H1 (cell line): ENCODE measurements around the gene TSPAN1. TPM values are rescaled to one million over a fixed set of nuclear protein-coding genes. Genes with fewer than 3 reads are reported as not detected.

Source experiments
- ATF2 ChIP-seq: IDR thresholded peaks from 2 replicates; pipeline ENCODE4 v1.6.1; 2012; ENCODE audit warnings: low read length, inconsistent platforms
- BACH1 ChIP-seq: IDR thresholded peaks from 2 replicates; pipeline ENCODE4 v1.6.1; 2012; ENCODE audit warnings: low read length, improper control_type of control experiment
- EGR1 ChIP-seq: IDR thresholded peaks from 2 replicates; pipeline ENCODE4 v1.6.1; 2011; ENCODE audit warnings: low read depth, low read length, borderline replicate concordance
- FOSL1 ChIP-seq: IDR thresholded peaks from 2 replicates; pipeline ENCODE4 v1.6.1; 2011; ENCODE audit warnings: mild to moderate bottlenecking, low read depth, low read length, moderate library complexity; ENCODE audit not compliant: insufficient read depth
- HDAC6 ChIP-seq: IDR thresholded peaks from one replicate; pipeline ENCODE4 v1.7.1; 2012; ENCODE audit warnings: low read depth, mild to moderate bottlenecking, inconsistent platforms, low read length, moderate library complexity
- NRF1 ChIP-seq: IDR thresholded peaks from 2 replicates; pipeline ENCODE4 v1.6.1; 2011; ENCODE audit warnings: mild to moderate bottlenecking, low read depth, low read length, improper control_type of control experiment
- PHF8 ChIP-seq: fragments of 200-600 bp; sonication (generic); conservative IDR thresholded peaks from 2 replicates; pipeline ENCODE4 v1.7.1; 2012; ENCODE audit warnings: low read depth, mild to moderate bottlenecking, inconsistent platforms, low read length, moderate library complexity
- SP4 ChIP-seq: IDR thresholded peaks from 2 replicates; pipeline ENCODE4 v1.6.1; 2012; ENCODE audit warnings: low read length, inconsistent platforms
- ZNF274 ChIP-seq: IDR thresholded peaks from 2 replicates; pipeline ENCODE4 v1.7.0; 2012; ENCODE audit warnings: low read length, borderline replicate concordance; ENCODE audit errors: extremely low read depth
- polyA plus RNA-seq, 7 experiments: library from polyadenylated mRNA; depleted of rRNA in 3 of 7; stranded (reverse) in 5 of 7; unstranded in 2 of 7; fragments of >200 nt in 5 of 7; fragments of 200-250 nt in 2 of 7; gene quantifications; 1 replicate in 5 of 7; 2 replicates in 1 of 7; 4 replicates in 1 of 7; pipeline versions ENCODE4 v1.2.1 to v1.2.3, GENCODE V29; 2011 to 2013; ENCODE audit warnings: missing spikeins in 2 of 7, mixed read lengths in 2 of 7
- total RNA-seq: library from RNA; stranded (reverse); fragmentation: NEBNext Ultra II Directional; extraction: Animal tissue kit (Norgen Biotek cat#: 25700); gene quantifications from 2 replicates; pipeline ENCODE4 v1.2.1, GENCODE V29; 2021

The TSPAN1 gene
- total and polyA plus RNA-seq, 2 of the 8 experiments (the other 6 are each of a cell fraction or from before 2014, with no cell fraction given), result 0.05 TPM; not detected in 1

- no peak for TF ChIP-seq NRF1
- TF ChIP-seq ATF2, result 0 out of 2 replicates have a peak, but pooled peaks have one; percentile 28
- TF ChIP-seq HDAC6, result no peak
- TF ChIP-seq PHF8, result no peak
- TF ChIP-seq BACH1, result peak; percentile 29; the same call in 1 of the 2 replicates
- TF ChIP-seq EGR1, result peak; percentile 69; the same call in 1 of the 2 replicates
- peak; percentile 64; the same call in 1 of the 2 replicates for TF ChIP-seq SP4
- no peak for TF ChIP-seq FOSL1
- TF ChIP-seq ZNF274, result no peak
Measured at GRCh38 chr1:46132529-46133180, 42.2 kb upstream of the TSPAN1 start, which contains the start of gene PIK3R3 (continued).
